Nephron (organoid): ENCODE measurements around the gene HYCC2.

Experiments
- H3K27ac Mint-ChIP-seq, 3 experiments: 2 replicates each; pipeline ENCODE4 v1.8.0; 2020; ENCODE audit warnings: mixed read lengths in 3 of 3, mild to moderate bottlenecking in 2 of 3, moderate library complexity in 1 of 3
- H3K27me3 Mint-ChIP-seq: 2 replicates; pipeline ENCODE4 v1.8.0; 2021; ENCODE audit warnings: low read depth, mild to moderate bottlenecking, moderate library complexity, mixed read lengths
- H3K36me3 Mint-ChIP-seq: 2 replicates; pipeline ENCODE4 v1.8.0; 2020; ENCODE audit warnings: low read depth, mixed read lengths
- H3K4me1 Mint-ChIP-seq: 2 replicates; pipeline ENCODE4 v1.8.0; 2020; ENCODE audit warnings: mixed read lengths
- H3K4me3 Mint-ChIP-seq, 3 experiments: 2 replicates each; pipeline ENCODE4 v1.8.0; 2020; ENCODE audit warnings: mild to moderate bottlenecking in 3 of 3, mixed read lengths in 3 of 3, moderate library complexity in 2 of 3
- H3K9me3 Mint-ChIP-seq: 2 replicates; pipeline ENCODE4 v1.8.0; 2020; ENCODE audit warnings: mixed read lengths
- TF ChIP-seq, protein P1 (sequence below), 3 experiments: fragments of 200-600 bp; sonication (generic); IDR thresholded peaks; one replicate each; pipeline ENCODE4 v1.5.0; 2021; ENCODE audit warnings: antibody characterized with exemption in 3 of 3; ENCODE audit not compliant: unreplicated experiment in 3 of 3

Gene HYCC2

DNA sequence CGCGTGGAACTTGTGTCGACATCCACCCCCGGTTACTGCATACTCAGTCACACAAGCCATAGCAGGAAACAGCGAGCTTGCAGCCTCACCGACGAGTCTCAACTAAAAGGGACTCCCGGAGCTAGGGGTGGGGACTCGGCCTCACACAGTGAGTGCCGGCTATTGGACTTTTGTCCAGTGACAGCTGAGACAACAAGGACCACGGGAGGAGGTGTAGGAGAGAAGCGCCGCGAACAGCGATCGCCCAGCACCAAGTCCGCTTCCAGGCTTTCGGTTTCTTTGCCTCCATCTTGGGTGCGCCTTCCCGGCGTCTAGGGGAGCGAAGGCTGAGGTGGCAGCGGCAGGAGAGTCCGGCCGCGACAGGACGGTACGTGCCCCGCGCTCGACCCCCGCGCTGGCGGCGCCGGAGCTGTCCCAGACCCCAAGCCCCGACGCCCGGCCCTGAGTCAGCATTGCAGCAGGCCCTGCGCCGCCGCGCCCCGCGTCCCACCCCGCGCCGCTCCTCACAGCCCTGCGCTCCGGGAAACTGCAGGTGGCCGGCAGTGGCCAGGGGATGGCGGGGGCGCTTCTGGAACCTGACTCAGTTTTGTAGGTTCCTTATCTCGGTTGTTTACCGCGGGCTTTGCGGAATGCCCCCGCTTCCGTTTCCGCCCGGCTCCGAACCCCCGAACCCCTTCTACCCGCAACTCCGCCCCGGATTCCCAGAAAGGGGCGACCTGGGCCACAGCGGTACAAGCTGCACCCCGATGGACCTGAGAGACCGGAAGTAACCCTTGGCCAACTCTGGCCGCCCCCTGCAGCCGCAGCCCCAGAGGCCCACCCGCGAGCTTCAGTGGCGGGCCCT, 44.9 kb upstream of the HYCC2 start, which contains the start of gene CFLAR:
Gene CFLAR (plus strand): TSS at position 50 of the 844 bp plus-strand sequence. CDS start 13,702 bp downstream, outside the sequence.
- H3K9me3 Mint-ChIP-seq = no peaks in the 10 kb centered on the region
- H3K4me3 Mint-ChIP-seq = peak within 1 kb of the TSS; percentile 89 to 96 (median 93)
- H3K27me3 Mint-ChIP-seq = no peaks in the 10 kb centered on the region
- no peaks in the 10 kb centered on the region for H3K36me3 Mint-ChIP-seq
- H3K4me1 Mint-ChIP-seq = peaks cover 10% of the 10 kb centered on the region
- H3K27ac Mint-ChIP-seq = peak within 1 kb of the TSS; percentile 94 to 97 (median 96)
- TF ChIP-seq, protein P1, sequence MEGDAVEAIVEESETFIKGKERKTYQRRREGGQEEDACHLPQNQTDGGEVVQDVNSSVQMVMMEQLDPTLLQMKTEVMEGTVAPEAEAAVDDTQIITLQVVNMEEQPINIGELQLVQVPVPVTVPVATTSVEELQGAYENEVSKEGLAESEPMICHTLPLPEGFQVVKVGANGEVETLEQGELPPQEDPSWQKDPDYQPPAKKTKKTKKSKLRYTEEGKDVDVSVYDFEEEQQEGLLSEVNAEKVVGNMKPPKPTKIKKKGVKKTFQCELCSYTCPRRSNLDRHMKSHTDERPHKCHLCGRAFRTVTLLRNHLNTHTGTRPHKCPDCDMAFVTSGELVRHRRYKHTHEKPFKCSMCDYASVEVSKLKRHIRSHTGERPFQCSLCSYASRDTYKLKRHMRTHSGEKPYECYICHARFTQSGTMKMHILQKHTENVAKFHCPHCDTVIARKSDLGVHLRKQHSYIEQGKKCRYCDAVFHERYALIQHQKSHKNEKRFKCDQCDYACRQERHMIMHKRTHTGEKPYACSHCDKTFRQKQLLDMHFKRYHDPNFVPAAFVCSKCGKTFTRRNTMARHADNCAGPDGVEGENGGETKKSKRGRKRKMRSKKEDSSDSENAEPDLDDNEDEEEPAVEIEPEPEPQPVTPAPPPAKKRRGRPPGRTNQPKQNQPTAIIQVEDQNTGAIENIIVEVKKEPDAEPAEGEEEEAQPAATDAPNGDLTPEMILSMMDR (IDR thresholded peaks at IDR 0.05; ENCODE audit: unreplicated experiment in 3 of 3) = no peak

DNA sequence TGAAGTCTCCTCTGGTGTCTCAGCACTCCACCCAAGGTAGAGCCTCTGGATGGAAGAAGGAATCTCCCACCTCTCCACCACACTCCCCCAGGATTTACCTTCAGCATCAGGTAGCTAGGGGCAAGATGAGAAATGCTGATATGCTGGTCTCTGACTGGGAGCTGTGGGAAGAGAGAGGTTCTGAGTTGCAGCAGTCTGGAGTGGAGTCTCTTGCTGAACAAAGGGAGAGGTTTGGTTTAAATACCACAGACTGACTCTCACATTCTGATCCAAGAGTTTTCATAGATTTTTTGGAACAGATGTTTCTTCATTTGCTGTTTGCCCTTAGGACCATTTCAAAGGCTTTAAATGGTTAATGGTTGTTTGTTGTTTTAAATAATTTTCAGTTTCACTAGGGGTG, 43.4 kb upstream of the HYCC2 start:
- no peaks in the 10 kb centered on the region for H3K36me3 Mint-ChIP-seq
- peak overlapping the region; percentile 81 to 93 (median 89) for H3K4me3 Mint-ChIP-seq
- peaks cover 10% of the 10 kb centered on the region for H3K4me1 Mint-ChIP-seq
- TF ChIP-seq, protein P1 (IDR thresholded peaks at IDR 0.05; ENCODE audit: unreplicated experiment in 3 of 3) = no peak
- H3K27me3 Mint-ChIP-seq = no peaks in the 10 kb centered on the region
- H3K9me3 Mint-ChIP-seq = no peaks in the 10 kb centered on the region
- peak overlapping the region; percentile 47 to 76 (median 65) for H3K27ac Mint-ChIP-seq

DNA sequence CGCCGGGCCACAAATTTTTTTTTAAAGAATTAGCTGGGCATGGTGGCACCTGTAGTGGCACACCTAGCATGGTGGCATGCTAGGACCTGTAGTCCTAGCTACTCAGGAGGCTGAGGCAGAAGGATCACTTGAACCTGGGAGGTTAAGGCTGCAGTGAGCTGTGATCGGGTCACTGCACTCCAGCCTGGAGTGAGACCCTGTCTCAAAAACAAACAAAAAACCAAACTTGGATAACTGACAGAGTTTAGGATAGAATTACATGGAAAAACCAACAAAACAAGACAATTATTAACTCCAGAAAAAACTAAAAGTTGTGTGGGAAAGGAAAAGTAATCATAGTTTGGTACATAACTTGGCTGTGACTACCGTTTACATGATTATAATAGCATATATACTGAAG, 42.9 kb upstream of the HYCC2 start:
- Mint-ChIP-seq H3K9me3 (no peaks in the 10 kb centered on the region), H3K27me3 (no peaks in the 10 kb centered on the region), H3K4me3 (peak overlapping the region; percentile 45 to 93 (median 81)), H3K36me3 (no peaks in the 10 kb centered on the region), H3K27ac (peak overlapping the region; percentile 47 to 76 (median 65)), H3K4me1 (peaks cover 7% of the 10 kb centered on the region)
- TF ChIP-seq, protein P1 (IDR thresholded peaks at IDR 0.05; ENCODE audit: unreplicated experiment in 3 of 3) = no peak

DNA sequence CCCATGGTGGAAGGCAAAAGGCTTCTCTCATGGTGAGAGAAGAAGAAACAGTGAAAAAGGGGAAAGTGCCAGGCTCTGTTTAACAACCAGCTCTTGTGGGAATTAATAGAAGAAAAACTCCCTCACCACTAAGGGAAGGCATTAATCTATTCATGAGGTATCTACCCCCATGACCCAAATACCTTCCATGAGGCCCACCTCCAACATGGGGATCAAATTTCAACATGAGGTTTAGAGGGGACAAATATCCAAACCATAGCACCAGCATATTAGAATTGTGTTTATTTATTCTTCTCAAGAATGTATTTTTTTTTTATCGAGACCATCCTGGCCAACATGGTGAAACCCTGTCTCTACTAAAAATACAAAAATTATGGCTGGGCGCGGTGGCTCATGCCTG, 39.6 kb upstream of the HYCC2 start:
- H3K4me3 Mint-ChIP-seq = no peak overlapping the region
- H3K27me3 Mint-ChIP-seq = peaks cover 3% of the 10 kb centered on the region
- no peaks in the 10 kb centered on the region for H3K36me3 Mint-ChIP-seq
- TF ChIP-seq, protein P1 (IDR thresholded peaks at IDR 0.05; ENCODE audit: unreplicated experiment in 3 of 3) = no peak
- H3K9me3 Mint-ChIP-seq = no peaks in the 10 kb centered on the region
- no peaks in the 10 kb centered on the region for H3K4me1 Mint-ChIP-seq
- H3K27ac Mint-ChIP-seq = no peak overlapping the region

DNA sequence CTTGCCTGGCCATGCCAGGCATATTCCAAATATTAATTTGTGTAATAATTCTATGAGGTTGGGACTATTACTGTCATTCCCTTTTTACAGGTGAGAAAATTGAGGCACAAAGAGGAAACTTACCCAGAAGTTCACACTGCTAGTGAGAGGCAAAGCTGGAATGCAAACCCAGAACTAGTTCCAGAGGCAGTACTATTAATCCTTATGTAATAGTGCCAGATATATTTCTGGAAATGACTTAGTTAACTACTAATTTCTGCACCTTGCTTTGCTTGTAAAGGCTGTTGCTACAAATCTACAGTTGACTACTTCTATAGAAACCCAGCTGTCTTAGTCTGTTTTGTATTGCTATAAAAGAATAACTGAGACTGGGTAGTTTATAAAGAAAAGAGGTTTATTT, 39.1 kb upstream of the HYCC2 start:
- H3K27ac Mint-ChIP-seq = no peak overlapping the region
- peaks cover 3% of the 10 kb centered on the region for H3K27me3 Mint-ChIP-seq
- TF ChIP-seq, protein P1 (IDR thresholded peaks at IDR 0.05; ENCODE audit: unreplicated experiment in 3 of 3) = no peak
- no peaks in the 10 kb centered on the region for H3K4me1 Mint-ChIP-seq
- H3K4me3 Mint-ChIP-seq = no peak overlapping the region
- H3K36me3 Mint-ChIP-seq = no peaks in the 10 kb centered on the region
- H3K9me3 Mint-ChIP-seq = no peaks in the 10 kb centered on the region

DNA sequence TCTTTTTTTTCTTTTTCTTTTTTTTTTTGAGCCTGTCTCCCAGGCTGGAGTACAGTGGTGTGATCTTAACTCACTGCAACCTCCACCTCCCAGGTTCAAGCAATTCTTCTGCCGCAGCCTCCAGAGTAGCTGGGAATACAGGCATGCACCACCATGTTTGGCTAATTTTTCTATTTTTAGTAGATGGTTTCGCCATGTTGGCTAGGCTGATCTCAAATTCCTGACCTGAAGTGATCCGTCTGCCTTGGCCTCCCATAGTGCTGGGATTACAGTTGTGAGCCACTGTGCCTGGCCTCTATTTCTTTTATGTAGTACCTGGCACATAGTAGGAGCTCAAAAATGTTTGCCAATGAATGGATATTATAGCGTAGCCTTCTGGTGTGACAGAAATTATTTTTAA, 37.7 kb upstream of the HYCC2 start:
- Mint-ChIP-seq H3K9me3 (no peaks in the 10 kb centered on the region), H3K36me3 (no peaks in the 10 kb centered on the region), H3K4me3 (no peak overlapping the region), H3K4me1 (no peaks in the 10 kb centered on the region), H3K27me3 (peaks cover 3% of the 10 kb centered on the region), H3K27ac (no peak overlapping the region)
- TF ChIP-seq, protein P1 (IDR thresholded peaks at IDR 0.05; ENCODE audit: unreplicated experiment in 3 of 3) = no peak
